HepG2 (cell line): ENCODE measurements around the gene TRA2B. TPM values are rescaled to one million over a fixed set of nuclear protein-coding genes. Genes with fewer than 3 reads are reported as not detected.
A peak's percentile ranks its signal among the peaks of the same experiment; 100 is the strongest.

Experiments
- ARID3A ChIP-seq: IDR thresholded peaks from 2 replicates; pipeline ENCODE4 v1.6.1; 2012; ENCODE audit warnings: low read depth, low read length, improper control_type of control experiment
- CC2D1A ChIP-seq: sonication (generic); formaldehyde crosslinking; IDR thresholded peaks from 2 replicates; pipeline ENCODE4 v1.8.1; 2023; ENCODE audit warnings: mild to moderate bottlenecking, missing genetic modification reagents
- DDIT3 ChIP-seq: sonication (generic); formaldehyde crosslinking; IDR thresholded peaks from 2 replicates; pipeline ENCODE4 v1.4.0; 2020; ENCODE audit warnings: mild to moderate bottlenecking, missing genetic modification reagents
- GRHL1 ChIP-seq: sonication (generic); formaldehyde crosslinking; conservative IDR thresholded peaks from 2 replicates; pipeline ENCODE4 v1.8.0; 2022; ENCODE audit warnings: missing genetic modification reagents
- HES4 ChIP-seq: sonication (generic); formaldehyde crosslinking; IDR thresholded peaks from 2 replicates; pipeline ENCODE4 v1.9.0; 2021; ENCODE audit warnings: mild to moderate bottlenecking, missing genetic modification reagents, borderline replicate concordance
- HMG20A ChIP-seq: IDR thresholded peaks from 2 replicates; pipeline ENCODE4 v1.6.1; 2016; ENCODE audit warnings: borderline replicate concordance
- KMT2B ChIP-seq: IDR thresholded peaks from 2 replicates; pipeline ENCODE4 v1.6.1; 2016; ENCODE audit warnings: missing genetic modification reagents, missing compliant biosample characterization
- NCOA1 ChIP-seq: sonication (generic); formaldehyde crosslinking; IDR thresholded peaks from 2 replicates; pipeline ENCODE4 v1.9.0; 2021; ENCODE audit warnings: missing genetic modification reagents
- PHF8 ChIP-seq: sonication (generic); formaldehyde crosslinking; IDR thresholded peaks from 2 replicates; pipeline ENCODE4 v1.5.0; 2020; ENCODE audit warnings: missing genetic modification reagents
- REST ChIP-seq, 2 experiments: IDR thresholded peaks; 2 replicates each; pipeline ENCODE4 v1.6.1; 2011 to 2012; ENCODE audit warnings: low read length in 2 of 2, borderline replicate concordance in 1 of 2, low read depth in 1 of 2, mild to moderate bottlenecking in 1 of 2, moderate library complexity in 1 of 2
- TARDBP ChIP-seq: sonication (generic); formaldehyde crosslinking; IDR thresholded peaks from 2 replicates; pipeline ENCODE4 v1.8.0; 2022; ENCODE audit warnings: mild to moderate bottlenecking, missing genetic modification reagents
- TFDP2 ChIP-seq: sonication (generic); formaldehyde crosslinking; IDR thresholded peaks from 2 replicates; pipeline ENCODE4 v1.4.0; 2020; ENCODE audit warnings: missing genetic modification reagents
- YEATS2 ChIP-seq: sonication (generic); formaldehyde crosslinking; IDR thresholded peaks from 2 replicates; pipeline ENCODE4 v1.4.0; 2020; ENCODE audit warnings: missing genetic modification reagents, borderline replicate concordance
- ZBTB7B ChIP-seq: sonication (generic); formaldehyde crosslinking; IDR thresholded peaks from 2 replicates; pipeline ENCODE4 v1.4.0; 2020; ENCODE audit warnings: missing genetic modification reagents
- ZNF234 ChIP-seq: sonication (generic); formaldehyde crosslinking; conservative IDR thresholded peaks from 2 replicates; pipeline ENCODE4 v1.5.1; 2020; ENCODE audit warnings: mild to moderate bottlenecking, missing genetic modification reagents
- ZNF552 ChIP-seq: sonication (generic); formaldehyde crosslinking; IDR thresholded peaks from 2 replicates; pipeline ENCODE4 v1.9.0; 2022; ENCODE audit warnings: missing genetic modification reagents, mild to moderate bottlenecking, borderline replicate concordance
- ZNF691 ChIP-seq: sonication (generic); formaldehyde crosslinking; IDR thresholded peaks from 2 replicates; pipeline ENCODE4 v1.4.0; 2020; ENCODE audit warnings: missing genetic modification reagents, low read depth, mild to moderate bottlenecking, borderline replicate concordance
- polyA plus RNA-seq, 8 experiments: library from polyadenylated mRNA; depleted of rRNA in 3 of 8; stranded (reverse) in 7 of 8; unstranded in 1 of 8; fragments of >200 nt; fragmentation: Illumina TruSeq in 4 of 8; extraction: Trizol in 4 of 8; gene quantifications; 2 replicates each; pipeline versions ENCODE4 v1.2.1 to v1.2.3, GENCODE V29; 2011 to 2016; ENCODE audit warnings: low read depth in 4 of 8, missing spikeins in 1 of 8, mixed read lengths in 1 of 8; ENCODE audit not compliant: insufficient read depth in 1 of 8
- total RNA-seq, 5 experiments: library from RNA; depleted of rRNA; stranded (reverse); fragments of >200 nt; fragmentation: Illumina TruSeq; extraction: Trizol; gene quantifications; 2 replicates each; pipeline ENCODE4 v1.2.3, GENCODE V29; 2016; ENCODE audit warnings: low read depth in 1 of 5
- TF ChIP-seq, protein P1 (sequence below): sonication (generic); formaldehyde crosslinking; IDR thresholded peaks from 2 replicates; pipeline ENCODE4 v1.5.0; 2020; ENCODE audit warnings: missing genetic modification reagents, mild to moderate bottlenecking, borderline replicate concordance

The TRA2B gene
- total and polyA plus RNA-seq, 2 of the 13 experiments (the other 11 are each of a cell fraction or from before 2014, with no cell fraction given): 105 to 241 TPM

DNA sequence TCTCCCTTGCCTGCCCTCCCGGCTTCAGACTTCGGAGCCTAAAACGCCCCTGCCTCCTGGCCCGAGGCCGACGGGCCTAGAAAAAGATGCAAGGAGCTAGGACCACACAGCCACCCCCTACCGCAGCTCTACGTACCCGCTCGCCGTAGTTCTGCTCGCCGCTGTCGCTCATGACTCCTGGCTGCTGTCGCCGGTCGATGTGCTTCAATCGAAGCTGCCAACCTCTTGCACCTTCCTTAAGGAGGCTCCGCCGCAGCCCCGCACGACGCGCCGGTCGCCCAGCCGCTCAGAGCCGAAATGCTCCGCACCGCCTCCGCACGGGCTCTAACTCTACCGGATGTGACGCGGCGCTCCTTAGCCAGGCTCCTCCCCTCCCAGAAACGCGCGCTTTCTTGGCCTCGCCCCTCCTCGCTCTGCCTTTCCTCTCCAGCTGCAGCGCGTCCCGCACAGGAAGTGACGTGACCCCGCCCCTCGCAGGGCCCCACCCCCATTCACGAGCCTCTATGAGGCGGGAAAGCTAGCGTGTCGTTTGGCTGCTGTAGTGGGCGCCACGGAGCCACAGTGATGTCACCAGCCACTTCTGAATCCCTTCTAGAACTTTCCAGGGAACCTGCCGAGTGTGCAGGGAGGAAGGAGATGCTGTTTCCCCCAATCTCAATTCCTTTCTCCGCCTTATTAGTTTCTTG is at the start of gene TRA2B (continued):
- TF ChIP-seq ARID3A (no peak), TARDBP (peak; percentile 68; the same call in 1 of the 2 replicates), ZNF234 (CRISPR knock-in tag) (peak; percentile 61; the same call in 1 of the 2 replicates), CC2D1A (CRISPR knock-in tag) (no peak), KMT2B (peak; percentile 90), ZBTB7B (CRISPR knock-in tag) (no peak), DDIT3 (CRISPR knock-in tag) (0 out of 2 replicates have a peak, but pooled peaks have one; percentile 52), HES4 (peak; percentile 83), TFDP2 (peak; percentile 99), REST (IDR thresholded peaks at IDR 0.05; ENCODE audit: borderline replicate concordance in 1 of 2, low read depth in 1 of 2, low read length in 2 of 2) (peak in 1 of 2 experiments; percentile 76; a peak in 1 of 4 replicates), YEATS2 (CRISPR knock-in tag) (peak; percentile 92), NCOA1 (CRISPR knock-in tag) (peak; percentile 95; the same call in 1 of the 2 replicates), ZNF552 (peak; percentile 93), GRHL1 (CRISPR knock-in tag) (no peak), ZNF691 (CRISPR knock-in tag) (peak; percentile 89), HMG20A (CRISPR knock-in tag) (no peak; the same call in 1 of the 2 replicates), PHF8 (CRISPR knock-in tag) (peak; percentile 81)
- TF ChIP-seq, protein P1, sequence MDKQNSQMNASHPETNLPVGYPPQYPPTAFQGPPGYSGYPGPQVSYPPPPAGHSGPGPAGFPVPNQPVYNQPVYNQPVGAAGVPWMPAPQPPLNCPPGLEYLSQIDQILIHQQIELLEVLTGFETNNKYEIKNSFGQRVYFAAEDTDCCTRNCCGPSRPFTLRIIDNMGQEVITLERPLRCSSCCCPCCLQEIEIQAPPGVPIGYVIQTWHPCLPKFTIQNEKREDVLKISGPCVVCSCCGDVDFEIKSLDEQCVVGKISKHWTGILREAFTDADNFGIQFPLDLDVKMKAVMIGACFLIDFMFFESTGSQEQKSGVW (CRISPR knock-in tag): no peak
